ENCODE data around the gene KDM3B.

KDM3B gene

DNA sequence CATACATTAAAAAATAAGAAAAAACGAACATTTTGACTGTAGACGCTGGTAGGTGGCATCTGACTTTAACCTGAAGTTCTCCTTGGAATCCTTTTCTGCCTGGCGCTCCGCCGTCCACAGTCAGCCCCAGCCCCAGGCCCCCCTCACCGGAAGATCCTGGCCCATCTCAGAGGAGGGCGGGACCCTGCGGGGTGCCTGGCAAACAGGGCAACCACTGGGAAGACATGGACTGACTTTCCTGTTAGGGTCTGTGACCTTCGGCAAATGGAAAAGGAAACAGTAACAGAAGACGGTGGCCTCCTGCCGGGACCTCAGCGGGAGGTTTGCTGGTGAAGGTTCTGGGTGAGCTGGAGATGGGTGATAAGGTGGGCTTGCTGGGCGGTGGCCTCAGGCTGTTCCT lies 101.1 kb downstream of the KDM3B start:
- DNase-seq, result no peak

DNA sequence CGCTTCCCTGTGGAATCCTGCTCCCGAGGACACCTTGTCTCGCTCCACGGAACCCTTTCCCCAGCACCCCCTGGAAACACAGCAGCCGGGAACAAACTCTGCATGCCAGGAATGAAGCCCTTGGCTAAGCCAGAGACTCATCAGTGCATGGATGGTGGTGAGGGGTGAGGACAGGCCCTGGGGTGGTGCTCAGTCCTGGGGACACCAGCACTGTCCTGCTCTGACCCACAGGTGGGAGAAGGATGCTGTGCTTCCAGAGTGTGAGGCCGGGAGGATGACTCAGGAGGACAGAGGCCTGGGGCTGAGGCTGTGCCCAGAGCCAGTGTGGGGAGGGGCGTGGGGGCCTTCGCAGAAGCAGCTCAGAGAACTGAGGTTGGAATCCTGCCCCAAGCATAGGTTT lies 101.6 kb downstream of the KDM3B start:
- no peak for DNase-seq

DNA sequence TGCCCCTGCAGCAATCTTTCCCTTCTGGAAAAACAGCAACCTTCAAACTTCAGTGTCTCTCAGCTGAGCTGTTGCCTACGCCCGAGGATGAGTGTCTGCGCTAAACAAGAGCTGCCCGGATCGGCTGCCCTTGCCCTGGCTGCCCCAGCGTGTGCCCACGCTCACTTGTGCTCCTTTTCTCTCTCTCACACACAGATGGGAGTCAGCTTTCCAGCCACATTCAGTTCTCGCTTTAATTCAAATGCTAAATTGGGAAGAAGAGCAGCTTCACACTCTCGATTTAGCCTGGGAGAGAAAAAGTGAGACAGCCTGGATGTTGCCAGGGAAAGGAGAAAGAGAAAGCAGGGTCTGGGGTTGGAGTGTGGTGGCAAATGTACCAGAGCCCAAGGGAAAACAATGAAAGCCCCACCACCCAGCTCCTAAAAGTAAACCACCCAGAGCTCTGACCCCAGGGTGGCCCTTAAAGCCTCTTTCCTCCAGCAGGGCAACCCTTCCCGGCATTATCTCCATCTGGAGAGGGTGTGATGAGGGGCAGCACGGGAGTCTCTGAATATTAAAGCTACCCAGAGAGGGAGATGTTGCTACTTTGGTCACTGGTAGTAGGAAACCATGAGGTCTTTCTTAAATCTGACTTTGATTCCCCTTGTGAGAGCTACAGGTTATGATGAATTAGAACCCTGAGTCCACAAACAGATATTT lies 102.9 kb downstream of the KDM3B start:
- no peak for DNase-seq

DNA sequence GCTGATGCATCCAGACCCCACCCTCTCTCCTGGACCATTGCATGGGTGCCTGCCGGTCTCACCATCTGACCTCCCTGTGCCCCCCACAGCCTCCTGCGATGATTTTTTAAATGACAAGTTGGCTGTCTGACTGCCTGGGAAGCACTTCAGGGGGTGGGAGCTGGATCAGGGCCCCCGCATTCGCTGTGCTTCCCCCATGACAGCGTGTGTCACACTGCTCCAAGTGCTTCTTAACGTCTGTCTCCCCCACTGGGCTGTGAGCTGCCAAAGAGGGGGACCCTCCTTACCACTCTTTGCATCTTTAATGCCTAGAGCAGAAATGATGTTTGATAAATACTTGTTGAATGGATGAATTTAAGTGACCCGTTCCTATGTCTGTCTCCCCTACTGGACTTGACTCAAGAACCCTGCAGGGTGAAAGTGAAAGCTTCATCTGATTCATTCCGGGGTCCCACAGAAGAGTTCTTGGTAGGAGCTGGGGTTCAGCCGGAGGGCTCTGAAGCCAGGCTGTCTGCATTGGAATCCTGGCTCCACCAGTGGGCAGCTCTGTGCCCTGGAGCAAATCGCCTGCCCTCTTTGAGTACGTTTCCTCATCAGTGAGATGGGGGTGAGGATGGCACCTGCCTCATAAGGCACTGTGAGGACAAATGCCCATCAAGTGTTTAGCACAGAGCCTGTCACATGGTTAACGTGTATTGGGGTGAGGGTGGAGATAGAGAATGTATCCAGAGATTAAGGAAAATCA lies 105.2 kb downstream of the KDM3B start:
- DNase-seq, result no peak

DNA sequence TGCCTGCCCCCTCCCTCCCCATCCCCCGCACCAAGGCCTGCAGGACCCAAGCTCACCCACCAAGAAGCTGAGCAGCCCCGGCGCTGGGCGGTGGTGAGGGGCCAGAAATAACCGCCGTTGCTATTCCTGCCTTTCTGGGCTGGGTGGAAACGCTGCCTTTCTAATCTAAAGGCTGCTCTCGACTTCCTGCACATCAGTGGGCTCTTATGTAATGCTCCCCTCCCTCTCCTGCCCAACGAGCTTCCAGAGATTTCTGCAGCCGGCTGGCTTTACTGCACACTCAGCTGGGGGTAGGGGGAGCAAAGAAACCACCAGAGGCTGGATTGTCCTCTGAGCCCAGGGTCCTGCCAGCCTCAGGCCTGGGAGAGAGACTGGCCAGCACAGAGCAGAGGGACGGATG lies 105.9 kb downstream of the KDM3B start:
- no peak for DNase-seq

DNA sequence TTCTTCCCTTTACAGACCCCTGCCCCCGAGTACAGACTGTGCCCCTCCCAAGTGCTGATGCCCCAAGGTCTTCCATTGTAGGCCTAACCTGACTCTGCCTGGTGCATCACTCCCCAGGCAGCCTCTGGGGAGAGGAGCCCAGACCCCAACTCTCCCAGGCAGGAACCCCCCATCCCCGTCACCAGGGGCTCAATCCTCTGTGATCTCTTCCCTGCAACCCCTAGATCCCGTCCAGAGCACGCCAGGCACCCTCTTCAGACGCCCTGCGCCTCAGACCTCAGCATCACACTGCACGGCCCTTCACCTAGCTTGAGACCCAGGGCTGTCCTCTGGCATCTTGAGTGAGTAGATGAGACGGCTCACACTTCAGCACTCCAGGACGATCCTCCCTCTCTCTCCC lies 106.4 kb downstream of the KDM3B start:
- no peak for DNase-seq

DNA sequence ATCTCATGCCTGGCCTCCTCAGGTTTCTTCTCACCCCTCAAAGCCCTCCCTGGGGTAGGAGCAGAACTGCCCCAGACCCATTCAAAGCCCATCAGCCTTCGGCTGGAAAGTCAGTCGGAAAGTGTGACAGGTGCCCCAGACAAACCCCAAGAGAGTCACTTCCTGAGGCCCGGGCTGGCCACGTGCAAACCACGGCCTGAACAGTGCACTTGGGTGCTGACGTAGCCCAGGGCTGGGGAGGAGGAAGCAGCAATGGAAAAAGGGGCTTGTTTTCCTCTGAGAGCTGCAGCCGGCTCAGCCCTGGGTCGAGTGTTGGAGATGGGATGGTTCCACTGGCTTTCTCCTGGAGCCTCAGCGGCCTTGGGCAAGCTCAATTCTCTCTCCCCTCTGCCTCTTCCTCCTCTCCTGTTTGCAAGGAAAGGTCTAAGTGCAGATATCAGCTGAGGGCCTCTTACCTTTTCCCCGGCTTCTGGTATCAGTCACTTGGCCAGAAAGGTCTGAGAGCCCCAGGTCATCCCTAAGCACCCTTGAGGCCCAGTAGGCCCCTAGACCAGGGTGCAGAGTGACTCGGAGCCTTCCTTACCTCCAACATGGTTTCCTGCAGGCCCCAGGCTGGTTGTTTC lies 106.9 kb downstream of the KDM3B start:
- DNase-seq, result no peak

DNA sequence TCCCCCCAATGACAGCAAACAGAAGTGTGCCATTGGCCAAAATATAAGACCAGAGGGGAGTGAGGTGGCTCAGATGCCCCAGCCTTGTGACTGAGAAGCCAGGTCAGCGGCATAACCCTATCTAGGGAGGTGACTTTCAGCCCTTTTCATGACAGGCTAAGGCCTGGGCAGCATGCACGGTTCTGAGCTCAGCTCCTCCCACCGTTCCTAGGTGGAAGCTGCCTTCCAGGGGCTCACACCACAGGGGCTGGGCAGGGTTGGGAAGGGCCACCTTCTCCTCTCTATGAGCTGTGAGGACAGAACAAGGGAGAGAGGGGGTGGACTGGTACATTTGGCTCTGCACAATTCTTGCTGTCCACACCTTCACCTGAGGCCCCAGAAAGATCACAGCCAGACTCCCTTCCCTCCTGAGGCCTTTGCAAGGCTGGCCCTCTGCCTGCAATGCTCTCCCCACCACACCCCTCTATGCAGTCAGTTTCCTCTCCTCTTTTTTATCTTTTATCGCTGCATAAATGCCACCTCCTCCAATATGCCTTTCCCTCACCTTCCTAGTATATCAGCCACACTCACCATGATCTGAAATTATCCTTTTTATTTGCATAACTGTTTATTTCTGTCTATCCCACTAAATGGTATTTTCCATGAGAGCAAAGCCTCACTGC lies 107.7 kb downstream of the KDM3B start:
- no peak for DNase-seq

DNA sequence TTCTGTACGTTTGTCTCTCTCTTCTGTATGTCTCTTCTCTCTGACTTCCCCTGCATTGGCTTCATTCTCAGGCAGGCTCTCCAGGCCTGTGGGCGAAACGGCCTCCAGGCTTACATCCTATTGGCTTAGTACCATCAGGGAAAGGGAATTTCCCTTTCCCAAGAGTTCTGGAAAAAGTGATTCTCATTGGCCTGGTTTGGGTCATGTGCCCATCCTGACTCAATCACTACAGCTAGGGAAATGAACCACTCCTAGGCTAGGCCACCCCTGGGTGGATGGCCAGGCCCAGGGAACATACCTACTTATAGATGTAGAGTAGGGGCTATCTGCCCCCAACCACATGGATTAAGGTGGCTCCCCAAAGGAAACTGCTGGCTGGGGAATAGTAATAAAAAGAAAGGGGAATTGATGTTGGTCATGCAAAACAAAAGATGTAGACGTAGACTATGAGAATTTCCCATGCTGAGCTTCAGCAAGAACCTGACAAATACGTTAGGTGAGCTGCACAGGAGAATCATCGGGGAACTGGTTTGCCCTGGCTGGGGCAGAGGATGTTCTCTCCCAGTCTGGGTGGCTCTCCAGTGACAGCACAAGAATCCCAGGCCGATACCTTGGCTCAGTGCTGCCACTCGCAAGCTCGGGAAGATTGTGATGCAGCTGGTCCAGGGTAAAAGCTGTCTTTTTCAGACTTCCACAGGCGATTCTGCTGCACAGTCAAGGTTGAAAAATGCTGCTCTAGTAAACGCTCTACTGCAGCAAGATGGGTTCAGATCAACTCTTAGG lies 109.0 kb downstream of the KDM3B start:
- peak; percentile 69 for DNase-seq

DNA sequence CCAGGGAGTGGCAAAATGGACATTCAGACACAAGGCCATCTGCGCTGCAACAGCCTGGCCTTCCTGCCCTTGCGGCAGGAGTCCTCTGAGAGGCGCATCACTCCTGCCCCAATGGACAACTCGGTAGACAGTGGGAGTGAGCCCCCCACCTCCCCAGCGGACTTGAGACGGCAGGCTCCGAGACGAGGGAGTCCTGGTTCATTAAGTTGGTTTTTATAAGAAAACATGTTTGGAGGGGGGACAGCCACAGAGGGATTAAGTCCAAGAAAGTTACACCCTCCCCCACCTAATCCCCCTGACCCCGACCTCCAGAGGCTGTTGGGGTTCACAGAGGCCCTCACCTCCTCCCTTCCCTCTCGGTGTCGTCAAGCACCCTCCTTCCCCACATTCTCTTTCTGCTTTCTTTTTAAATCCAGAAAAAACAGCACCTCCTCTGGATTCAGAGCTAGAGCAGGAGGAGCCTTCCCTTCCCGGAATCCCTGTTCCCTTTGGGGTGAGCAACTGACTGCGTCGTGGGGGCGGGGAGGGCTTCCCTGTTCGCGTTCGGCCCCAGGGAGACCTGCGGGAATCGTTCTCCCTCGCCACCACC lies 111.0 kb downstream of the KDM3B start:
- no peak for DNase-seq

DNA sequence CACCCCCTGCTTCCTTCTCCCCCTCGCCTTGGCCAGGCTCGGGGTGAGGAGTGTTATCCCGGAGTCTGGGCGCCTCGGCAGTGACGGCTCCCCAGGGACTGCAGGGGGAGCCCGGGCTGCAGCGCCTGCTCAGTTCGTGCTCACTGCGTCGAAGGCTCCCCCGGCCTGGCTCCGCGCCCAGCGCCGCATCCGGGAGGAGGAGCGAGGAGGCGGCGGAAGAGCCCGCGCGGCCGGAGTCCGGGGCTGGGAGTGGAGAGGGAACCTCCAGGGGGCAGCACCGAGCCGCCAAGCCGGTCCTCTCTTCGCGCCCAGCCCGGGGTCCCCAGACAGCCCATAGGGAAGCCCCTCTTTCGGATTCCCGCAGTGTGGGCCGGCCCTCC lies 111.5 kb downstream of the KDM3B start:
- DNase-seq, result peak; percentile 97

DNA sequence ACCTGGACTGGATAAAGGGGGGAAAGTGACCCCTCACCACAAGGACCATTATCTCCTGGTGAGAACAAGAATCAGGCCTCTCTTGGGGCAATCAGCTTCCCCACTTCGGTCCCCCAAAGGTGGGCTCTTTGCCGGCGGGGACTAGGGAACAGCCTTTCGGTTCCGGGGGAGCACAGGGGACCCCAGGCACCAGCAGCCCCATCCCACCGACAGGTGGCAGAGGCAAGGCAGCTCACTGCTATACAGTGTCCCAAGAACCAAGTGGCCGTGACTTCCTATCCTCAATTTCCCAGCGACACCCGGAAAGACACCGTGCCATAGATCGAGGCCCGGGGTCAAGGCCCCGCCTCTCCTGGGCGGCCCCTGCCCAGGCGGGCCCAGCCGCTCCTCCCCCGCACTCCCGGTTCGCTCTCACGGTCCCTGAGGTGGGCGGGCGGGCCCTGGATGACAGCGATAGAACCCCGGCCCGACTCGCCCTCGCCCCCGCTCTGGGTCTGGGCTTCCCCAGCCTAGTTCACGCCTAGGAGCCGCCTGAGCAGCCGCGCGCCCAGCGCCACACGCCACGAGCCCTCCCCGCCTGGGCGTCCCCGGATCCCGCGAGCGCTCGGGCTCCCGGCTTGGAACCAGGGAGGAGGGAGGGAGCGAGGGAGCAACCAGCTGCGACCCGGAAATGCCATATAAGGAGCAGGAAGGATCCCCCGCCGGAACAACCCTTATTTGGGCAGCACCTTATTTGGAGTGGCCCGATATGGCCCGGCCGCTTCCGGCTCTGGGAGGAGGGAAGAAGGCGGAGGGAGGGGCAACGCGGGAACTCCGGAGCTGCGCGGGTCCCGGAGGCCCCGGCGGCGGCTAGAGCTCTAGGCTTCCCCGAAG lies 112.1 kb downstream of the KDM3B start:
- peak; percentile 99 for DNase-seq

DNA sequence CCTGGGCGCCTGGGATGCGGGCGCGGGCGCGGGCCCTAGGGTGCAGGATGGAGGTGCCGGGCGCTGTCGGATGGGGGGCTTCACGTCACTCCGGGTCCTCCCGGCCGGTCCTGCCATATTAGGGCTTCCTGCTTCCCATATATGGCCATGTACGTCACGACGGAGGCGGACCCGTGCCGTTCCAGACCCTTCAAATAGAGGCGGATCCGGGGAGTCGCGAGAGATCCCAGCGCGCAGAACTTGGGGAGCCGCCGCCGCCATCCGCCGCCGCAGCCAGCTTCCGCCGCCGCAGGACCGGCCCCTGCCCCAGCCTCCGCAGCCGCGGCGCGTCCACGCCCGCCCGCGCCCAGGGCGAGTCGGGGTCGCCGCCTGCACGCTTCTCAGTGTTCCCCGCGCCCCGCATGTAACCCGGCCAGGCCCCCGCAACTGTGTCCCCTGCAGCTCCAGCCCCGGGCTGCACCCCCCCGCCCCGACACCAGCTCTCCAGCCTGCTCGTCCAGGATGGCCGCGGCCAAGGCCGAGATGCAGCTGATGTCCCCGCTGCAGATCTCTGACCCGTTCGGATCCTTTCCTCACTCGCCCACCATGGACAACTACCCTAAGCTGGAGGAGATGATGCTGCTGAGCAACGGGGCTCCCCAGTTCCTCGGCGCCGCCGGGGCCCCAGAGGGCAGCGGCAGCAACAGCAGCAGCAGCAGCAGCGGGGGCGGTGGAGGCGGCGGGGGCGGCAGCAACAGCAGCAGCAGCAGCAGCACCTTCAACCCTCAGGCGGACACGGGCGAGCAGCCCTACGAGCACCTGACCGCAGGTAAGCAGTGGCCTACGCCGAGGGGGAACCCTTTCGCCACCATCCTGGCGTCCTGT lies 113.0 kb downstream of the KDM3B start, which contains the start of gene EGR1:
EGR1 (plus strand) TSS at position 219 of the 864 bp plus-strand sequence; CDS start at position 502, 283 bp downstream.
- peak; percentile 93 for DNase-seq

DNA sequence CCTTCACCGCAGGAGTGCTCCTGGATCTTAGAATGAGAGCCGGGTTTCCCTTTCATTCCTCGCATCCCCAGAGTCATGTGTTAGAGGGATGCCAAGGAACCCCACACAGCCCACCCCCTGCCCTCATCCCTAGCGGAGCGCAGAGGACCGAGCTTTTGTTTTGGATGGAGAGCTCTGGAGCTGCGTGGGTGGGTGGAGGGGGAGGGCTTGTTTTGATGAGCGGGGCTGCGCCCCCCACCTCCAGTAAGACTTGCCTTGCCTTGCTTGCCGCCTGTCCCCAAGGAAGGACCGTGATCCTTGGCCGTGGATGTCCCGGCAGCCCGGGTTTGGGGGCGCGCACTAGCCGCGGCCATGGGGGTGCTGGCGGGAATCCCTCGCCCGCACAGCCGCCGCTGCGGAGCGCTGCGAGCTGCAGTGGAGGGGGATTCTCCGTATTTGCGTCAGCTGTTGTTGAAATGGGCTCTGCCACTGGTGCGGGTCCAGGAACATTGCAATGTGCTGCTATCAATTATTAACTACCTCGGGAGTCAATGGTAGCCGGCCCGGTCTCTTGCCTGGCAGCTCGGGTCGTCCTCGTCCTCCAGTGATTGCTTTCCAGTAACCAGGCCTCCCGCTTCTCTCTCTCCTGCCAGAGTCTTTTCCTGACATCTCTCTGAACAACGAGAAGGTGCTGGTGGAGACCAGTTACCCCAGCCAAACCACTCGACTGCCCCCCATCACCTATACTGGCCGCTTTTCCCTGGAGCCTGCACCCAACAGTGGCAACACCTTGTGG lies 113.8 kb downstream of the KDM3B start:
- DNase-seq, result no peak

DNA sequence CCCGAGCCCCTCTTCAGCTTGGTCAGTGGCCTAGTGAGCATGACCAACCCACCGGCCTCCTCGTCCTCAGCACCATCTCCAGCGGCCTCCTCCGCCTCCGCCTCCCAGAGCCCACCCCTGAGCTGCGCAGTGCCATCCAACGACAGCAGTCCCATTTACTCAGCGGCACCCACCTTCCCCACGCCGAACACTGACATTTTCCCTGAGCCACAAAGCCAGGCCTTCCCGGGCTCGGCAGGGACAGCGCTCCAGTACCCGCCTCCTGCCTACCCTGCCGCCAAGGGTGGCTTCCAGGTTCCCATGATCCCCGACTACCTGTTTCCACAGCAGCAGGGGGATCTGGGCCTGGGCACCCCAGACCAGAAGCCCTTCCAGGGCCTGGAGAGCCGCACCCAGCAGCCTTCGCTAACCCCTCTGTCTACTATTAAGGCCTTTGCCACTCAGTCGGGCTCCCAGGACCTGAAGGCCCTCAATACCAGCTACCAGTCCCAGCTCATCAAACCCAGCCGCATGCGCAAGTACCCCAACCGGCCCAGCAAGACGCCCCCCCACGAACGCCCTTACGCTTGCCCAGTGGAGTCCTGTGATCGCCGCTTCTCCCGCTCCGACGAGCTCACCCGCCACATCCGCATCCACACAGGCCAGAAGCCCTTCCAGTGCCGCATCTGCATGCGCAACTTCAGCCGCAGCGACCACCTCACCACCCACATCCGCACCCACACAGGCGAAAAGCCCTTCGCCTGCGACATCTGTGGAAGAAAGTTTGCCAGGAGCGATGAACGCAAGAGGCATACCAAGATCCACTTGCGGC lies 114.6 kb downstream of the KDM3B start:
- no peak for DNase-seq

DNA sequence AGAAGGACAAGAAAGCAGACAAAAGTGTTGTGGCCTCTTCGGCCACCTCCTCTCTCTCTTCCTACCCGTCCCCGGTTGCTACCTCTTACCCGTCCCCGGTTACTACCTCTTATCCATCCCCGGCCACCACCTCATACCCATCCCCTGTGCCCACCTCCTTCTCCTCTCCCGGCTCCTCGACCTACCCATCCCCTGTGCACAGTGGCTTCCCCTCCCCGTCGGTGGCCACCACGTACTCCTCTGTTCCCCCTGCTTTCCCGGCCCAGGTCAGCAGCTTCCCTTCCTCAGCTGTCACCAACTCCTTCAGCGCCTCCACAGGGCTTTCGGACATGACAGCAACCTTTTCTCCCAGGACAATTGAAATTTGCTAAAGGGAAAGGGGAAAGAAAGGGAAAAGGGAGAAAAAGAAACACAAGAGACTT lies 115.2 kb downstream of the KDM3B start:
- DNase-seq, result no peak

DNA sequence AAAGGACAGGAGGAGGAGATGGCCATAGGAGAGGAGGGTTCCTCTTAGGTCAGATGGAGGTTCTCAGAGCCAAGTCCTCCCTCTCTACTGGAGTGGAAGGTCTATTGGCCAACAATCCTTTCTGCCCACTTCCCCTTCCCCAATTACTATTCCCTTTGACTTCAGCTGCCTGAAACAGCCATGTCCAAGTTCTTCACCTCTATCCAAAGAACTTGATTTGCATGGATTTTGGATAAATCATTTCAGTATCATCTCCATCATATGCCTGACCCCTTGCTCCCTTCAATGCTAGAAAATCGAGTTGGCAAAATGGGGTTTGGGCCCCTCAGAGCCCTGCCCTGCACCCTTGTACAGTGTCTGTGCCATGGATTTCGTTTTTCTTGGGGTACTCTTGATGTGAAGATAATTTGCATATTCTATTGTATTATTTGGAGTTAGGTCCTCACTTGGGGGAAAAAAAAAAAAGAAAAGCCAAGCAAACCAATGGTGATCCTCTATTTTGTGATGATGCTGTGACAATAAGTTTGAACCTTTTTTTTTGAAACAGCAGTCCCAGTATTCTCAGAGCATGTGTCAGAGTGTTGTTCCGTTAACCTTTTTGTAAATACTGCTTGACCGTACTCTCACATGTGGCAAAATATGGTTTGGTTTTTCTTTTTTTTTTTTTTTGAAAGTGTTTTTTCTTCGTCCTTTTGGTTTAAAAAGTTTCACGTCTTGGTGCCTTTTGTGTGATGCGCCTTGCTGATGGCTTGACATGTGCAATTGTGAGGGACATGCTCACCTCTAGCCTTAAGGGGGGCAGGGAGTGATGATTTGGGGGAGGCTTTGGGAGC lies 115.9 kb downstream of the KDM3B start:
- no peak for DNase-seq

All from fibroblast of skin of scalp (primary cell).